Omental fat pad (tissue), 4 donors: Measurements from ENCODE around the gene RIPOR2. TPM values are rescaled to one million over a fixed set of nuclear protein-coding genes. Genes with fewer than 3 reads are reported as not detected.

Experiments
- ATAC-seq: fragments of 150-250 bp; one replicate; pipeline ENCODE4 v1.9.1; 2016; ENCODE audit warnings: mild to moderate bottlenecking, moderate library complexity; ENCODE audit not compliant: low FRiP score
- DNase-seq: peaks from one replicate; pipeline ENCODE4 v3.0.0-alpha.2; 2019; ENCODE audit warnings: low spot score
- CTCF ChIP-seq, 3 donors: fragments of 450-650 bp; IDR thresholded peaks; one replicate each; pipeline ENCODE4 v1.5.1; 2016 to 2017; ENCODE audit warnings: antibody characterized with exemption in 3 of 3, mild to moderate bottlenecking in 3 of 3, moderate library complexity in 2 of 3
- total RNA-seq, 4 donors: library from RNA; depleted of rRNA; stranded (reverse); fragments of >200 nt; gene quantifications; one replicate each; pipeline ENCODE4 v1.1.0, GENCODE V29; 2016

RIPOR2 gene
- total RNA-seq, 4 donors from 2014 or later: 13.9 to 75.0 (median 15.0) TPM

GRCh38 chr6:24827970-24828369, 107.8 kb downstream of the RIPOR2 start:
- no peak for TF ChIP-seq CTCF (IDR thresholded peaks at IDR 0.05)
- no peak for DNase-seq
- no peak for ATAC-seq

- no peak for TF ChIP-seq CTCF (IDR thresholded peaks at IDR 0.05)
- ATAC-seq (no peak), DNase-seq (no peak)
Measured at GRCh38 chr6:24827162-24827561, 108.6 kb downstream of the RIPOR2 start.

GRCh38 chr6:24825130-24825630, 110.6 kb downstream of the RIPOR2 start:
- DNase-seq: no peak
- no peak for ATAC-seq
- TF ChIP-seq CTCF (IDR thresholded peaks at IDR 0.05): no peak

GRCh38 chr6:24824142-24824938, 111.4 kb downstream of the RIPOR2 start:
- TF ChIP-seq CTCF (IDR thresholded peaks at IDR 0.05): no peak
- DNase-seq (no peak), ATAC-seq (no peak)

GRCh38 chr6:24823185-24823584, 112.6 kb downstream of the RIPOR2 start:
- ATAC-seq (no peak), DNase-seq (no peak)
- no peak for TF ChIP-seq CTCF (IDR thresholded peaks at IDR 0.05)

GRCh38 chr6:24822696-24823095, 113.1 kb downstream of the RIPOR2 start:
- ATAC-seq (no peak), DNase-seq (no peak)
- TF ChIP-seq CTCF (IDR thresholded peaks at IDR 0.05): no peak

GRCh38 chr6:24821860-24822444, 113.8 kb downstream of the RIPOR2 start:
- DNase-seq (no peak), ATAC-seq (no peak)
- TF ChIP-seq CTCF (IDR thresholded peaks at IDR 0.05): no peak
